Thoracic aorta (tissue), 2 donors: ENCODE measurements around the gene LRP2BP. TPM values are rescaled to one million over a fixed set of nuclear protein-coding genes. Genes with fewer than 3 reads are reported as not detected.

ENCODE experiments used
- ATAC-seq: fragments of 150-250 bp; one replicate; pipeline ENCODE4 v1.8.0; 2017; ENCODE audit warnings: low read depth; ENCODE audit not compliant: insufficient number of reproducible peaks, low FRiP score
- DNase-seq: peaks from one replicate; pipeline ENCODE4 v3.0.0-alpha.2; 2020; ENCODE audit warnings: low spot score
- H3K27ac ChIP-seq, 2 donors: fragments of 200-600 bp; sonication (generic); 1 replicate in 1 of 2; 2 replicates in 1 of 2; pipeline ENCODE4 v1.5.1; 2016; ENCODE audit warnings: mild to moderate bottlenecking in 2 of 2, moderate library complexity in 2 of 2
- H3K27me3 ChIP-seq: fragments of 200-600 bp; sonication (generic); replicated peaks from 2 replicates; pipeline ENCODE4 v1.6.0; 2016; ENCODE audit warnings: mild to moderate bottlenecking; ENCODE audit not compliant: insufficient read depth
- H3K36me3 ChIP-seq: fragments of 200-600 bp; sonication (generic); one replicate; pipeline ENCODE4 v1.5.1; 2016
- H3K4me1 ChIP-seq, 2 donors: fragments of 200-600 bp; sonication (generic); 1 replicate in 1 of 2; 2 replicates in 1 of 2; pipeline versions ENCODE4 v1.5.1 to v1.6.0; 2016; ENCODE audit warnings: low read depth in 2 of 2, mild to moderate bottlenecking in 1 of 2; ENCODE audit not compliant: control insufficient read depth in 1 of 2
- H3K4me3 ChIP-seq: fragments of 200-600 bp; sonication (generic); 2 replicates; pipeline ENCODE4 v1.5.1; 2016; ENCODE audit warnings: mild to moderate bottlenecking
- H3K9me3 ChIP-seq: fragments of 200-600 bp; sonication (generic); 2 replicates; pipeline ENCODE4 v1.5.1; 2016
- total RNA-seq, 2 donors: library from RNA; depleted of rRNA; stranded (reverse); fragments of >200 nt; gene quantifications; one replicate each; pipeline versions ENCODE4 v1.1.0 to v1.2.3, GENCODE V29; 2016
- TF ChIP-seq, protein P1 (sequence below): fragments of 200-600 bp; sonication (generic); IDR thresholded peaks from one replicate; pipeline ENCODE4 v1.5.1; 2019; ENCODE audit warnings: antibody characterized with exemption

LRP2BP gene
- total RNA-seq, 2 donors from 2014 or later: 4.4 to 7.6 TPM

GRCh38 chr4:185384930-185385331 lies 10.8 kb downstream of the LRP2BP start:
- Histone ChIP-seq H3K27me3 (no peaks in the 10 kb centered on the region), H3K9me3 (no peaks in the 10 kb centered on the region), H3K36me3 (no peaks in the 10 kb centered on the region), H3K27ac (no peak overlapping the region), H3K4me1 (peaks cover 3 to 11% of the 10 kb centered on the region in 2 donors), H3K4me3 (peak overlapping the region; percentile 27)
- DNase-seq (no peak), ATAC-seq (no peak)
- TF ChIP-seq, protein P1, sequence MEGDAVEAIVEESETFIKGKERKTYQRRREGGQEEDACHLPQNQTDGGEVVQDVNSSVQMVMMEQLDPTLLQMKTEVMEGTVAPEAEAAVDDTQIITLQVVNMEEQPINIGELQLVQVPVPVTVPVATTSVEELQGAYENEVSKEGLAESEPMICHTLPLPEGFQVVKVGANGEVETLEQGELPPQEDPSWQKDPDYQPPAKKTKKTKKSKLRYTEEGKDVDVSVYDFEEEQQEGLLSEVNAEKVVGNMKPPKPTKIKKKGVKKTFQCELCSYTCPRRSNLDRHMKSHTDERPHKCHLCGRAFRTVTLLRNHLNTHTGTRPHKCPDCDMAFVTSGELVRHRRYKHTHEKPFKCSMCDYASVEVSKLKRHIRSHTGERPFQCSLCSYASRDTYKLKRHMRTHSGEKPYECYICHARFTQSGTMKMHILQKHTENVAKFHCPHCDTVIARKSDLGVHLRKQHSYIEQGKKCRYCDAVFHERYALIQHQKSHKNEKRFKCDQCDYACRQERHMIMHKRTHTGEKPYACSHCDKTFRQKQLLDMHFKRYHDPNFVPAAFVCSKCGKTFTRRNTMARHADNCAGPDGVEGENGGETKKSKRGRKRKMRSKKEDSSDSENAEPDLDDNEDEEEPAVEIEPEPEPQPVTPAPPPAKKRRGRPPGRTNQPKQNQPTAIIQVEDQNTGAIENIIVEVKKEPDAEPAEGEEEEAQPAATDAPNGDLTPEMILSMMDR: no peak

- H3K27ac ChIP-seq: no peak overlapping the region
- H3K27me3 ChIP-seq: no peaks in the 10 kb centered on the region
- H3K4me1 ChIP-seq: peaks cover 3 to 11% of the 10 kb centered on the region in 2 donors
- TF ChIP-seq, protein P1: no peak
- ATAC-seq (no peak), DNase-seq (no peak)
- no peaks in the 10 kb centered on the region for H3K36me3 ChIP-seq
- H3K9me3 ChIP-seq: no peaks in the 10 kb centered on the region
- H3K4me3 ChIP-seq: no peak overlapping the region
These were observed 11.7 kb downstream of the LRP2BP start for GRCh38 chr4:185384061-185384460.

DNA sequence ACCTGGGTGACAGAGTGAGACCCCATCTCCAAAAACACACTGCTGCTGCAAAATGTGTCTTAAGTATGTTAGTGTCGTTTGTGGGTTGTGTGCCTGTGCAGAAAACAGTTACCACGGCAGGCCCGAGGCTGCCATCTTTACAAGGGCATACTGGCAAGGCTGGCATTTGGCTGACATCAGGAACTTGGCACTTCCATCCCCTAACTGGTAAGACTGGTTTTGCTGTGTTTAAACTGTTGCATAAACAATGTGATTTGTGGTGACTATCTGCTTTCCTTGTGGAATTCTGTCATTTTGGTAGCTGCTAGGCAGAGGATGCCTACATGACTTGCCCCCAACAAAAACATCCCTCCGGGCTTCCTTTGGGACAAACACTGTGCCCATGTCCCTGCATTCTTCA lies 12.3 kb downstream of the LRP2BP start:
- DNase-seq (no peak), ATAC-seq (no peak)
- Histone ChIP-seq H3K9me3 (no peaks in the 10 kb centered on the region), H3K4me1 (peaks cover 3 to 11% of the 10 kb centered on the region in 2 donors), H3K27ac (no peak overlapping the region), H3K27me3 (no peaks in the 10 kb centered on the region), H3K4me3 (no peak overlapping the region), H3K36me3 (peaks cover 2% of the 10 kb centered on the region)
- TF ChIP-seq, protein P1: no peak

DNA sequence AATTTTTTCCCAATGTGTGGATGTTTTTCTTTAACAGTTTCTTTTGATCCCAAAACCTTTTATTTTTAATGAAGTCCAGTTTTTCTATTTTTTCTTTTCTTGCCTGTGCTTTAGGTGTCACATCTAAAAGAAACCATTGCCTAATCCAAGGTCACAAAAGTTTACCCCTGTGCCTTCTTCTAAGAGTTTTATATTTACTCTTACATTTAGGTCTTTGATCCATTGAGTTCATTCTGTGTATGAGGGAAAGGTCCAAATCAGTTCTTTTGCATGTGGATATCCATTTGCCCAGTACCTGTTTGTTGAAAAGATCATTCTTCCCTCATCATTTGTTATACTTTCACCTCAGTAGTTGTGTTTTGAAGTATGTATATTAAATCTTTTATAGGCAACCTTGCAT lies 13.0 kb downstream of the LRP2BP start:
- Histone ChIP-seq H3K4me1 (peaks cover 3 to 11% of the 10 kb centered on the region in 2 donors), H3K36me3 (peaks cover 5% of the 10 kb centered on the region), H3K9me3 (no peaks in the 10 kb centered on the region), H3K27ac (no peak overlapping the region), H3K4me3 (no peak overlapping the region), H3K27me3 (no peaks in the 10 kb centered on the region)
- DNase-seq (no peak), ATAC-seq (no peak)
- TF ChIP-seq, protein P1: no peak

DNA sequence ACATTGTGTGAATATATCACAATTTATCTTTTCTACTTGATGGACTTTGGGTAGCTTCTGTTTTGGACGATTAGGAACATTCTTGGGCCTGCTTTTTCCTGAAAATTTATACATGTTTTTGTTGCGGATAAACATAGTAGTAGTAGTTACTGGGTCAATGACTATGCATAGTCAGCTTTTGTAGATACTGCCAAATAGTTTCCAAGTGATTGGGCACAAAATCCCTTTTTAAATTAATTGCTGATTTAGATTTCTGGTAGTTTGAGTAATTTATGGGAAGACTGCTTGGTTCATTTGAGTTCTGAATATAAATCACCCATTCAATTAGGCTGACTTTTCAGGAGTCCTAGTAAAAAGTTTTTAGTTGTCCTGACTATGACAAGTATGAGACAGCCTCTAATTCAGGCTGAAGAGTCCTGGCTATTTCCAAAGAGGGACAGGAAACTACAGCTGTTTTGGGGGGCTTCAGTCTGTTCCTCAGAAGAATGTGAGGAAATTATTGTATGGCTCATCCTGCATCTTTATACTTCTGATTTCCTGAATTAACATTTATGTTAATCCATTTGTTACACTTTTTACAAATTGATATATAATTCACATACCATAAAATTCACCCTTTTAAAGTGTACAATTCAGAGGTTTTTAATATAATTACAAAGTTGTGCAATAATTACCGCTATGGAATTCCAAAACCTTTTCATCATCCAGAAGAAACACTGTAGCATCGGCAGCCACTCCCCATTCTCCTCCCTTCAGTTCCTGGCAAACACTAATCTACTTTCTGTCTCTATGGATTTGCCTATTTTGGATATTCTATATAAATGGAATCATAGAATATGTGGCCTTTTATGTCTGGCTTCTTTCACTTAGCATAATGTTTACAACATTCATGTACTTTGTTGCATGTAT lies 14.2 kb downstream of the LRP2BP start:
- H3K9me3 ChIP-seq: no peaks in the 10 kb centered on the region
- DNase-seq (no peak), ATAC-seq (no peak)
- no peak overlapping the region for H3K4me3 ChIP-seq
- H3K4me1 ChIP-seq: peaks cover 3 to 11% of the 10 kb centered on the region in 2 donors
- no peaks in the 10 kb centered on the region for H3K27me3 ChIP-seq
- no peak overlapping the region for H3K27ac ChIP-seq
- TF ChIP-seq, protein P1: no peak
- peaks cover 5% of the 10 kb centered on the region for H3K36me3 ChIP-seq
